ENCODE results near the gene FARS2.
A peak's percentile ranks its signal among the peaks of the same experiment; 100 is the strongest.

The FARS2 gene

DNA sequence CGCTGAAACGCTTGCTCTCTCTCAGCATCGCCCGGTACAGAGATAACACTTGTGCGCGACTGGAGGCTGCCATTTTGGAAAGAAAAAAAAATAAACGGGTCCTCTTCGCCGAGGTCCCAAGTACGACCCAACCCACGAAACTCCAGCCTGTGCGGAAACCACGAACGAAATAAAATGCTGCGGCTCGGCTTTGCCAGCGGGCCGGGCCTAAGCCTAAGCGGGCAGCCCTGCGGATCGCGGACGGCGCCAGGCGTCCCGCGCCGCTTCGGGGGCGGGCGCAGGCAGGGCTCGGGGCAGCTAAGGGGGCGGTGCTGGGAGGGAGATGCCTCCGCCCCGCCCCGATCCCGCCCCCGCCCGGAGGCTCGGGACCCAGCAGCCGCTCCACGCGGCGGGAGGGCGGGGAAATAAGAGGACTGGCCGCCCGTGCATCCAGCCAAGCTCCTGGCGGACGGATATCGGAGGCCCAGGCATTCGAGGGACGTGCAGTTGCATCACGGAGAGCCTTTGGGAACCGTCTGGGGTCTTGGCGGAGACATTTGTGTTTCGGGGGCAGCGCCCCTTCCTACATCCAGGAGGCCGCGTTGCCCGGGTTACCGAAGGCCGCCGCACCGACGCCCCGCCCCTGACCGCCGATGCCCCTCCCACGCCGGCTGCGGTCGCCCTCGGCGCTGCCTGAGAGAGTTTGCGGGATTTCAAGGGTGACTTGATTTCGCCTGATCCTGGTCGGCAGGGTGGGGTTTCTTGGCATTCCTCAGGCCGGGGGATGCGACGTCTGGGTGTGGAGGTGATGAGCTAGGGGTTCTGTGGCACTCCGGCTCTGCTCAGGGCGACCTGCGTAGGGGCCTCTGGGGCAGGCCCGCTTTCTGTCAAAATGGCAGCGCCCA is at the start of gene FARS2, which contains the start of gene LYRM4:
Gene FARS2 (plus strand): TSS at position 853 of the 884 bp plus-strand sequence.
Gene LYRM4 (minus strand): TSS at position 290 of the 884 bp plus-strand sequence. CDS start 217 bp downstream, at position 73.
- H3K4me3 ChIP-seq (ENCODE audit: low read depth, low read length) = peak within 1 kb of the TSS; percentile 80
- DNase-seq (ENCODE audit: low read depth) = peak; percentile 45

DNA sequence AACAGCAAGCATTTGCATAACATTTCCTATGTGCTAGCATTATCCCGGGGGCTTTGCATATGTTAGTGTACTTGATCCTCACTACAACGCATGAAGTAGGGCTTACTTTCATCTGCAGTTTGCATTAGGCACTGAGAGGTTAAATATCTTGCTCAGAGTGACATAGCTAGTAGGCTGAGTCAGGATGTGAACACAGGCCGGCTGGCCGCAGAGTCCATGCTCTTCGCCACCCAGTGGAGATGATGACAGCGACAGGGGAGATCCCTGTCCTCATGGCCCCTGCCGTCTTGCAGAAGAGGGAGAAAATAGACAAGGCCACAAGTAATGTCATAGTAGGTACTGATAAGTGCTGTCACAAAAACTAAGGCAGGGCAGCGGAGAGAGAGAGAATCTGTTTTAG is 47.5 kb upstream of the FARS2 start:
- no peak for DNase-seq (ENCODE audit: low read depth)
- H3K4me3 ChIP-seq (ENCODE audit: low read depth, low read length) = no peak overlapping the region

DNA sequence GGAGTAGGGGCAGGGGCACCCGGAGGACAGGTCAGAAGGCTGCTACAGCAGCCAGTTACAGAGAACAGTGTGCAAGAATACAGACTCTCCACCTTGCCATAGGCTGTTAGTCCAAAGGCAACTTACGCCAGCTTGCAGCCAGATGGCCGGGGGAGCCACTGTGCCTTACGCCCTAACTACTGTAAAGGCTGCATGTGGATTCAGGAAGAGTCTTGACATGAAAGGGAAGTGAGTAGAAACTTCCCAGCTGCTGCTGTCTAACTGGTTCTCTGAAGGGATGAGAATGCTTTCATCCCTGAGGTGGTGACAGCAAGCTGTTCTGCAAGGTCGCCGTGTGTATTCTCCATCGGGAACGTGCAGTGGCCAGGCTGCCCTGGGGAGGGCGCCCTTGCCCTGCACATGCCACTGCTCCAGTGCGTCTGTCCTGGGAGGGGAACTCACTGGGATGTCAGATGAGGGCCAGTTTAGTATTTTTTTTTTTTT is 46.7 kb upstream of the FARS2 start:
- no peak overlapping the region for H3K4me3 ChIP-seq (ENCODE audit: low read depth, low read length)
- DNase-seq (ENCODE audit: low read depth) = no peak

GRCh38 chr6:5215159-5215558 is 46.2 kb upstream of the FARS2 start:
- H3K4me3 ChIP-seq (ENCODE audit: low read depth, low read length) = no peak overlapping the region
- no peak for DNase-seq (ENCODE audit: low read depth)

DNA sequence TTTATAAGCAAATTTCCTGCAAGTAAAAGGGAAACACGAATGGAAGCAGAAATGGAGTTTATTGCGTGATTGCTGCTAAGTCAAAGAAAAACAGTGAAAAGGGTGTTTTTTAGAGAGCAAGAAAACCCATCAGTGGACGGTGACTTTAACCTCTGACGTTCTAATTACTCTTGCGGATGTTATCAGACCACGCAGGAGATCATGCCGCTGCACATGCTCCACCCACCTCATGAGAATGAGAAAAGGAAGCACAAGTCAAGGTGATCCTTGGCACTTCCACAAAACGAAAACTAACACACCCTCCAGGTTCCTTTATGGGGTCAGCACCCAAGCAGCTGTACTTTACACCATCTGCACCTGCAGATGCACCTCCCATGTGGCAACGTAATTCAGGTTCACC is 45.5 kb upstream of the FARS2 start:
- H3K4me3 ChIP-seq (ENCODE audit: low read depth, low read length) = no peak overlapping the region
- DNase-seq (ENCODE audit: low read depth) = no peak

DNA sequence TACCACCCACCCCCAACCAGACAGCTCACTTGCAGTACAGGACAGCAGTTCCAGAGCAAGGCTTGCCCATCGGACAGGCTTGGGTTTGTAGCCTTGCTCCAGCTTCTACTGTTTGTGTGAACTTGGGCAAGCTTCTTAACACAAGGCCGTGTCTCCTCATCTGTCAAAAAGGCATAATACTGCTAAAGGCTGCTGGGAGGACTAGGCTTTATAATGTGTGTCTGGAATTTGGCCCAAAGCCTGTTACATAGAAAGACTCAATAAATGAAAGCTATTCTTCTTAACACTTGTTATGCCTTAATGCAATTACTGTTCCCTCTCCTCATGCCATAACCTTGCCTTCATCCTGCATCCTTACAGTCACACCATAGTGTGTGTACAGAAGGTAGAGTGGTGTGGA is 44.0 kb upstream of the FARS2 start:
- no peak for DNase-seq (ENCODE audit: low read depth)
- H3K4me3 ChIP-seq (ENCODE audit: low read depth, low read length) = no peak overlapping the region

GRCh38 chr6:5219011-5219691 is 42.2 kb upstream of the FARS2 start:
- H3K4me3 ChIP-seq (ENCODE audit: low read depth, low read length) = no peak overlapping the region
- DNase-seq (ENCODE audit: low read depth) = no peak

DNA sequence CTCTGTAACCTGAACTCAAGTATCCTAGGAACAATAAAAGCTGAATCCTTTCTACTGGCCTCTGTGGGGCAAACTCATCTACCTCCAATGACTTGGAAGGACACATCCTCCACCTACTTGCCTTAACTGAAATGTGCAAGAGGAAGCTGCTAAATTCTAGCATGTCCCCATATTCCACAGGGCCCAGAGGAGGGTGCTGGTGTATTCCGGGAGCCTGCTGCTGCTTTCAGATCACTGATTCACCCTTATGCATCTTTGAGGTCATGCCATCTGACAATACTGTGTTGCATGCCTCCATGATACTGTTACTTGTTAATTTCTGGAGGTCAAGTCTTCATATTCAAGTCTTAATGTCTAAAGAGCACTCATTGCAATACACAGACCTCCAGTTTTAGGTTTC is 40.9 kb upstream of the FARS2 start:
- no peak for DNase-seq (ENCODE audit: low read depth)
- no peak overlapping the region for H3K4me3 ChIP-seq (ENCODE audit: low read depth, low read length)

- no peak overlapping the region for H3K4me3 ChIP-seq (ENCODE audit: low read depth, low read length)
- no peak for DNase-seq (ENCODE audit: low read depth)
Observed at GRCh38 chr6:5223309-5223708, 38.0 kb upstream of the FARS2 start.

DNA sequence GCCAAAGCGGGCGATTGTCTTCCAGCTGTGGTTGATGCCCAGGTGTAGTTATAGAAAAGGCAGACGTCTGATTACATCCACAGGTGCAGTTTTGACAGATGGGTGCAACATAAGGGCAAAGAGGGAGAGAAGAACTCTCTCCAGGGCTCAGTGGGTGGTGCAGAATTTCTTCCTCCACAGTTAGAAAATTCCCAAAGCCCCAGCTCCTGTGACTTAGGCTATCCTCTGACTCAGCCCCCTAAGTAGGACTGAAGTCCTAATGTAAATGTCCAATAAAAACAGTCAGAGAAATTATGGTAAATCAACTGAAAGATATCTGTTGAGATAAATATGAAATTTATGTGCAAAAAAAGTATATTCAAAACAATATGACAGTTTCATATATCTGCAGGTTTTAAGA is 32.0 kb upstream of the FARS2 start:
- DNase-seq (ENCODE audit: low read depth) = no peak
- no peak overlapping the region for H3K4me3 ChIP-seq (ENCODE audit: low read depth, low read length)

DNA sequence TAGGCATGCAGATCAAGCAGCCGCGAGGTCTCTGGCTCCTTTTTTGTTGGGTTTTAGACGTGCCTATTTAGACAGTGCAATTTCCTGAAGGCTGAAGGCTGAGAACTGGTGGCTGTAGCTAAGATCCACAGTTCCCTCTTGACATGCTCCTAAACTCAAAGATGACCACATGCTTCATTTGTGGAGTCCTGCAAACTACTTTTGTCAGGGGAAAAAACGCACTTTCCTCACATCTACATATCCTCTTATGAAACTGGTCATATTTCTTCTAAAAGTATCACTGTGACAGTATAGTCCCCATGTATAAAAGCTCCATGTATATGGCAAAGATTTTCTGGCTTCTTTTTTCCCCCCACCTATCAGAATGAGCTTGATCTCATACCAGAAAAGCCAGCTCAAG is 31.2 kb upstream of the FARS2 start:
- no peak for DNase-seq (ENCODE audit: low read depth)
- H3K4me3 ChIP-seq (ENCODE audit: low read depth, low read length) = no peak overlapping the region

GRCh38 chr6:5231289-5231688 is 30.0 kb upstream of the FARS2 start:
- DNase-seq (ENCODE audit: low read depth) = no peak
- no peak overlapping the region for H3K4me3 ChIP-seq (ENCODE audit: low read depth, low read length)

GRCh38 chr6:5234874-5235273 is 26.4 kb upstream of the FARS2 start:
- no peak overlapping the region for H3K4me3 ChIP-seq (ENCODE audit: low read depth, low read length)
- no peak for DNase-seq (ENCODE audit: low read depth)

GRCh38 chr6:5235830-5236229 is 25.5 kb upstream of the FARS2 start:
- H3K4me3 ChIP-seq (ENCODE audit: low read depth, low read length) = no peak overlapping the region
- no peak for DNase-seq (ENCODE audit: low read depth)

DNA sequence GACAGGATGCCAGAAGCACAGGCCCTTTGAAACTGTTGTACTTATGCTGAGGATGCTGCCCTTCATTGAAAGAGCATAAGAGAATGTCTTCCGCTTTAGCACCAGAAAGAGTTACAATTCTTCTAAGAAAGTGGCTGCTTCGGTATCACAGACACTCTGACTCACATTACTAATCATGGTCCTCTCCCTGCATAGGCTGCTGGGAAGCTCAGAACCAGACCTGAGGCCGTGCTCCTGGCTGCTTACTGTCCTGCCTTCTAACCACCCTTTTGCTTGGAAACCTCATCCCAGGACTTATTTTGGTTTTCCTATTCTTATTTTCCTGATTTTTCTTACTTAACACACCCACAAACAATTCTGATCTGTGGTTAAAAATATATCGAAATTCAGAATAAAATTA is 23.5 kb upstream of the FARS2 start:
- no peak overlapping the region for H3K4me3 ChIP-seq (ENCODE audit: low read depth, low read length)
- no peak for DNase-seq (ENCODE audit: low read depth)

DNA sequence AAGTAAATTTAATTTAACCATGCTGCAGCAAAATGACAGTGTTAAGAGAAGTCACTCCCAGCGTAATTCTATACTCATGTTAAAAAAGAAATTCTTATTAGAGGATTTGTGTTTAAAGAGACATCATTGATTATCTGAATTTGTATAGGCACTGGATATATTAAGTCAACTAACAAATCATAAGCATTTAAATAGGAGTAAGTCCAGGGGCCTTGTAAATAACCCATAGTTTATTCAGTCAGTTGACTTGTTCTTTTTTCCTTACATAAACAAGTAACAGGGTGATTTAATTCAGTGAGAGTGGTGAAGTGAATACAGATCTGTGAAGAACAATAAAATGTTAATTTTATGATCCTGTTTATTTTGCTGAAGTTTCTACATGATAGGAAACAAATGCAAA is 23.0 kb upstream of the FARS2 start:
- DNase-seq (ENCODE audit: low read depth) = no peak
- H3K4me3 ChIP-seq (ENCODE audit: low read depth, low read length) = no peak overlapping the region

GRCh38 chr6:5241252-5241651 is 20.1 kb upstream of the FARS2 start:
- H3K4me3 ChIP-seq (ENCODE audit: low read depth, low read length) = no peak overlapping the region
- DNase-seq (ENCODE audit: low read depth) = no peak

DNA sequence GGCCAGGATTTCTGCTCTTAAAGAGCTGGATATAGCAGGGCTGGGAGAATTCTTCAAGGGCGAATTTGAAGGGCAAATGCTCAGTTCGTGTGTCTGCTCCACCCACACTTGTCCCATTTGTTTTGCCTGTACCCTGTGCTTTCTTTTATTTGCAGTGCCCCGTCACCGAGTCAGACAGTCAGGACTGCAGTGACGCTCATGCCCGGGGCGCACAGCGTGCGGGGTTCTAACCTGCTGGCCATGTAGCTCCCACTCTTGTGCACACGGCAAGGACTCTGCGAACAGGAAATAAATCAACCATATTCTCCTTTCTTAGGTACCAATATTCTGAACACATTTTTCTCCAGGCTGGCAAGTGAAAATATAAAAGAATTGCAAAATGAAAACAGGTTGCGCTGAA is 18.2 kb upstream of the FARS2 start:
- DNase-seq (ENCODE audit: low read depth) = no peak
- H3K4me3 ChIP-seq (ENCODE audit: low read depth, low read length) = no peak overlapping the region

GRCh38 chr6:5246141-5247097 is 14.9 kb upstream of the FARS2 start:
- H3K4me3 ChIP-seq (ENCODE audit: low read depth, low read length) = no peak overlapping the region
- DNase-seq (ENCODE audit: low read depth) = no peak

DNA sequence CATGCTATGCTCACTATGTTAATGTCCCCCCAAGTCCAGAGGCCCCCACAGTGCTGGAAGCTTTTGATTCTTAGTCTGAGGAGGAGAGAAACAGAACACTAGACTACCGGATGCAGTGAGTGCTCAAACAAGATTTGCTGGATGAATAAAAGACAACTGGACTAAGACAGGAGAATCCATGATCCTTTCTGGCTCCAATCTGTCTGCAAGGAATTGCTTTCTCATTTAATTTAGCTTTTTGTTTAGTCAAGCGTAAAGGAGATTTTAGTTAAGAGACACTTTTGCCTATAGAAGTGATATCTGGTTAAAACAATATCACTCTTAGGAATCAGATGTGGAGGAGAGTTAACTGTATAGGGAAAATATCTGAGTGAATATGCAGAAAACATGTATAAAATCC is 14.1 kb upstream of the FARS2 start:
- no peak for DNase-seq (ENCODE audit: low read depth)
- H3K4me3 ChIP-seq (ENCODE audit: low read depth, low read length) = no peak overlapping the region

All from skeletal muscle cell (primary cell).